OCI-LY7 (cell line): ENCODE measurements around the gene KRTAP9-3. TPM values are rescaled to one million over a fixed set of nuclear protein-coding genes. Genes with fewer than 3 reads are reported as not detected.

ENCODE experiments used
- BruUV-seq: library from RNA; stranded (reverse); fragments of 400-500 nt; replicated peaks from 2 replicates; lab custom pipeline; 2021; lab: Mats Ljungman, UMichigan
- CTCF ChIA-PET: fragments of 300-600 bp; sonication (Branson Sonifier 250); formaldehyde crosslinking; loops from one replicate; lab custom pipeline; 2022; ENCODE audit warnings: antibody characterized with exemption; ENCODE audit not compliant: unreplicated experiment; lab: Charles Lee
- POLR2A ChIA-PET: fragments of 300-600 bp; sonication (Branson Sonifier 250); formaldehyde crosslinking; loops from one replicate; lab custom pipeline; 2022; ENCODE audit warnings: antibody characterized with exemption; lab: Charles Lee
- DNase-seq: peaks from one replicate; pipeline ENCODE4 v3.0.0-alpha.2; 2015; ENCODE audit warnings: low spot score
- H2AFZ ChIP-seq: fragments of 200-600 bp; sonication (generic), shearing (Covaris generic); 2 replicates; pipeline ENCODE4 v1.6.1; 2014; ENCODE audit warnings: mild to moderate bottlenecking, antibody characterized with exemption, low read length, moderate library complexity
- H3K27ac ChIP-seq: fragments of 200-600 bp; sonication (generic); 2 replicates; pipeline ENCODE4 v1.5.1; 2014; ENCODE audit warnings: mixed run types, low read depth, mild to moderate bottlenecking, moderate library complexity, low read length, inconsistent platforms; ENCODE audit not compliant: poor library complexity, severe bottlenecking
- H3K36me3 ChIP-seq: fragments of 200-600 bp; sonication (generic); 2 replicates; pipeline ENCODE4 v1.6.1; 2014; ENCODE audit warnings: mild to moderate bottlenecking, antibody characterized with exemption, low read length, moderate library complexity, mixed read lengths; ENCODE audit not compliant: insufficient read depth
- H3K4me1 ChIP-seq: fragments of 200-600 bp; sonication (generic); 2 replicates; pipeline ENCODE4 v1.5.1; 2014; ENCODE audit warnings: mild to moderate bottlenecking, low read length; ENCODE audit not compliant: insufficient read depth, poor library complexity, severe bottlenecking
- H3K4me2 ChIP-seq: fragments of 200-600 bp; sonication (generic); 2 replicates; pipeline ENCODE4 v1.6.1; 2014; ENCODE audit warnings: mild to moderate bottlenecking, low read length
- H3K4me3 ChIP-seq: fragments of 200-600 bp; sonication (generic); 2 replicates; pipeline ENCODE4 v1.5.1; 2014; ENCODE audit warnings: mild to moderate bottlenecking, low read depth, low read length; ENCODE audit not compliant: poor library complexity, severe bottlenecking
- H3K79me2 ChIP-seq: fragments of 200-600 bp; sonication (generic); 2 replicates; pipeline ENCODE4 v1.6.1; 2016; ENCODE audit warnings: low read depth, mild to moderate bottlenecking, low read length, moderate library complexity, mixed read lengths; ENCODE audit not compliant: insufficient read depth
- H3K9me2 ChIP-seq: fragments of 200-600 bp; sonication (generic); 2 replicates; pipeline ENCODE4 v1.6.1; 2016; ENCODE audit warnings: mild to moderate bottlenecking, low read length, mixed read lengths; ENCODE audit not compliant: insufficient read depth
- H3K9me3 ChIP-seq: fragments of 200-600 bp; sonication (generic); 2 replicates; pipeline ENCODE4 v1.6.1; 2014; ENCODE audit warnings: mild to moderate bottlenecking, mixed run types, low read length, mixed read lengths
- H4K20me1 ChIP-seq: fragments of 200-600 bp; sonication (generic); 2 replicates; pipeline ENCODE4 v1.6.1; 2014; ENCODE audit warnings: mild to moderate bottlenecking, antibody characterized with exemption, low read length, moderate library complexity, mixed read lengths; ENCODE audit not compliant: insufficient read depth
- EZH2phosphoT487 ChIP-seq: fragments of 200-600 bp; sonication (generic); IDR thresholded peaks from 2 replicates; pipeline ENCODE4 v1.6.1; 2018; ENCODE audit warnings: low read depth, borderline replicate concordance, mild to moderate bottlenecking, mixed run types, antibody characterized with exemption, low read length, moderate library complexity, mixed read lengths
- intact Hi-C: fragments of 100-400 bp; cut with micrococcal nuclease; formaldehyde crosslinking; loops from one replicate; pipeline ENCODE4 v1.10.0; 2022; ENCODE audit not compliant: unreplicated experiment
- total RNA-seq, 2 experiments: library from RNA; depleted of rRNA in 1 of 2; stranded (reverse); fragments of >200 nt in 1 of 2; shearing (Covaris generic) in 1 of 2; gene quantifications; 2 replicates each; pipeline ENCODE4 v1.2.3, GENCODE V29; 2014 to 2022
- TF ChIP-seq, protein P1 (sequence below): fragments of 200-600 bp; sonication (generic); conservative IDR thresholded peaks from 2 replicates; pipeline ENCODE4 v1.5.1; 2014; ENCODE audit warnings: mild to moderate bottlenecking, antibody characterized with exemption, low read length, moderate library complexity, mixed read lengths

The KRTAP9-3 gene
- total RNA-seq, 2 experiments from 2014 or later: not detected

DNA sequence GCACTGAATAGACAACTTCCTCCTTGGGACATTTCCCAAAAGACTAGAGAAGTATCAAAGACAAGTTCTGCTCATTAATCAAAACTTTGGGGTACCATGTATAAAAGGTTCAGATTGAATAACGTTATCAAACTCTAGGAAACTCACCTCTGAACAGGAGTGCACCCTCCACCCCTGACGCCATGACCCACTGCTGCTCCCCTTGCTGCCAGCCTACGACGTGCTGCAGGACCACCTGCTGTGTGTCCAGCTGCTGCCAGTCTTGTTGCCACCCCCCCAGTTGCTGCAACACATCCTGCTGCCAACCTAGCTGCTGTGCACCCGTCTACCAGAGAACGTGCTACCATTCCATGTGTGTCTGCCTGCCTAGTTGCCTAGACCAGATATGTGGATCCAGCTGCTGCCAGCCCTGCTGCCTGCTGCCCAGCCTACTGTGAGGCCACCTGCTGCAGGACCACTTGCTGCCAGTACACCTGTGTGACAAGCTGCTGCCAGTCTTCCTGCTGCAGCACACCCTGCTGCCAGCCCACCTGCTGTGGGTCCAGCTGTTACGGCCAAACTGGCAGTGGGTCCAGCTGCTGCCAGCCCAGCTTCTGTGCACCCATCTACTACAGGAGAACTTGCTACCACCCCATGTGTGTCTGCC, 19.6 kb upstream of the KRTAP9-3 start:
- TF ChIP-seq EZH2phosphoT487: no peak
- TF ChIP-seq, protein P1, sequence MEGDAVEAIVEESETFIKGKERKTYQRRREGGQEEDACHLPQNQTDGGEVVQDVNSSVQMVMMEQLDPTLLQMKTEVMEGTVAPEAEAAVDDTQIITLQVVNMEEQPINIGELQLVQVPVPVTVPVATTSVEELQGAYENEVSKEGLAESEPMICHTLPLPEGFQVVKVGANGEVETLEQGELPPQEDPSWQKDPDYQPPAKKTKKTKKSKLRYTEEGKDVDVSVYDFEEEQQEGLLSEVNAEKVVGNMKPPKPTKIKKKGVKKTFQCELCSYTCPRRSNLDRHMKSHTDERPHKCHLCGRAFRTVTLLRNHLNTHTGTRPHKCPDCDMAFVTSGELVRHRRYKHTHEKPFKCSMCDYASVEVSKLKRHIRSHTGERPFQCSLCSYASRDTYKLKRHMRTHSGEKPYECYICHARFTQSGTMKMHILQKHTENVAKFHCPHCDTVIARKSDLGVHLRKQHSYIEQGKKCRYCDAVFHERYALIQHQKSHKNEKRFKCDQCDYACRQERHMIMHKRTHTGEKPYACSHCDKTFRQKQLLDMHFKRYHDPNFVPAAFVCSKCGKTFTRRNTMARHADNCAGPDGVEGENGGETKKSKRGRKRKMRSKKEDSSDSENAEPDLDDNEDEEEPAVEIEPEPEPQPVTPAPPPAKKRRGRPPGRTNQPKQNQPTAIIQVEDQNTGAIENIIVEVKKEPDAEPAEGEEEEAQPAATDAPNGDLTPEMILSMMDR: no peak
- H3K9me2 ChIP-seq: no peaks in the 10 kb centered on the region
- H3K79me2 ChIP-seq: no peaks in the 10 kb centered on the region
- H3K9me3 ChIP-seq: no peaks in the 10 kb centered on the region
- H3K4me2 ChIP-seq: no peak overlapping the region
- ChIA-PET POLR2A (no interaction called here), CTCF (no interaction called here)
- H2AFZ ChIP-seq: no peak overlapping the region
- no peak overlapping the region for H3K27ac ChIP-seq
- no peaks in the 10 kb centered on the region for H3K36me3 ChIP-seq
- H4K20me1 ChIP-seq: no peaks in the 10 kb centered on the region
- no peak overlapping the region for H3K4me3 ChIP-seq
- H3K4me1 ChIP-seq: no peaks in the 10 kb centered on the region
- intact Hi-C loops: no loop called here
- DNase-seq: no peak
- no TSS peak for BruUV-seq

DNA sequence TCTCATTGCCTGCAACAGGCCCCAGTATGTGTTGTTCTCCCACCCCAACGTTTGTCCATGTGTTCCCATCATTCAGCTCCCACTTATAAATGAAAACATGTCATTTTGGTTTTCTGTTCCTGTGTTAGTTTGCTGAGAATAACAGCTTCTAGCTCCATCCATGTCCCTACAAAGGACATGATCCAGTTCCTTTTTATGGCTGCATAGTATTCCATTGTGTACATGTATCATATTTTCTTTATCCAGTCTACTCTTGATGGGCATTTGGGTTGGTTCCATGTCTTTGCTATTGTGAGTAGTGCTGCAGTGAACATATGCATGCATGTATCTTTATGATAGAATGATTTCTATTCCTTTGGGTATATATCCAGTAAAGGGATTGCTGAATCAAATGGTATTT, 16.6 kb upstream of the KRTAP9-3 start:
- no peak overlapping the region for H3K4me3 ChIP-seq
- CTCF ChIA-PET: no interaction called here
- no TSS peak for BruUV-seq
- intact Hi-C loops: no loop called here
- H4K20me1 ChIP-seq: no peaks in the 10 kb centered on the region
- TF ChIP-seq, protein P1: no peak
- TF ChIP-seq EZH2phosphoT487: no peak
- no peaks in the 10 kb centered on the region for H3K4me1 ChIP-seq
- H2AFZ ChIP-seq: no peak overlapping the region
- POLR2A ChIA-PET: no interaction called here
- no peak overlapping the region for H3K27ac ChIP-seq
- no peaks in the 10 kb centered on the region for H3K36me3 ChIP-seq
- no peaks in the 10 kb centered on the region for H3K9me2 ChIP-seq
- H3K9me3 ChIP-seq: no peaks in the 10 kb centered on the region
- no peak overlapping the region for H3K4me2 ChIP-seq
- no peaks in the 10 kb centered on the region for H3K79me2 ChIP-seq
- DNase-seq: no peak

DNA sequence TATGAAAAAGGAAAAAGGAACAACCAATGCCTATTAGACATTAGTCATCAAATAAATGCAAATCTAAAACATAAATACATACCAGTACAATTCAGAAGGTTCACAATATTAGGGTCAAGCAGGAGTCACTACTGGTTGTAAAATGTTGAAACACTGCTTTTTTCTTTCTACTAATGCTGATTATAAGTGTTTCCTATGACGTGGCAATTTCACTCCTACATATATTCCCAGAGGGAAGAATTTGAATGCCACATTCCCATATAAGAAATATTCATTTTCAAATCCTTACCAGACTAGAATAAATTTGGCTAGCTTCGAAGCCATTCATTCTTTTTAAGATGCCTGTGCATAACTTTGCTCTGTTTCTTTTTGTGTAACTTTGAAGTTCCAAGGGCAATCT, 8.4 kb upstream of the KRTAP9-3 start:
- no peak overlapping the region for H3K4me2 ChIP-seq
- DNase-seq: no peak
- no peaks in the 10 kb centered on the region for H4K20me1 ChIP-seq
- H3K4me1 ChIP-seq: no peaks in the 10 kb centered on the region
- no peaks in the 10 kb centered on the region for H3K9me3 ChIP-seq
- no peak overlapping the region for H3K27ac ChIP-seq
- H2AFZ ChIP-seq: no peak overlapping the region
- intact Hi-C loops: no loop called here
- ChIA-PET CTCF (no interaction called here), POLR2A (no interaction called here)
- H3K9me2 ChIP-seq: no peaks in the 10 kb centered on the region
- TF ChIP-seq, protein P1: no peak
- TF ChIP-seq EZH2phosphoT487: no peak
- no TSS peak for BruUV-seq
- H3K36me3 ChIP-seq: no peaks in the 10 kb centered on the region
- H3K79me2 ChIP-seq: no peaks in the 10 kb centered on the region
- no peak overlapping the region for H3K4me3 ChIP-seq
